Caco-2 (cell line): Measurements from ENCODE around the gene SLC35F2. TPM values are rescaled to one million over a fixed set of nuclear protein-coding genes. Genes with fewer than 3 reads are reported as not detected.

Source experiments
- BruUV-seq: library from RNA; stranded (reverse); fragments of 400-500 nt; replicated peaks from 2 replicates; lab custom pipeline; 2021; lab: Mats Ljungman, UMichigan
- CTCF ChIA-PET: fragments of 300-600 bp; sonication (Branson Sonifier 250); formaldehyde crosslinking; loops from one replicate; lab custom pipeline; 2022; ENCODE audit warnings: antibody characterized with exemption; lab: Charles Lee
- POLR2A ChIA-PET: fragments of 300-600 bp; sonication (Branson Sonifier 250); formaldehyde crosslinking; loops from one replicate; lab custom pipeline; 2022; ENCODE audit warnings: antibody characterized with exemption; lab: Charles Lee
- DNase-seq, 2 experiments: peaks; one replicate each; pipeline versions ENCODE4 v3.0.0 to v3.0.0-alpha.2; 2020 to 2022
- H3K27me3 ChIP-seq: replicated peaks from 2 replicates; pipeline ENCODE4 v1.6.0; 2011; ENCODE audit warnings: low read length; ENCODE audit not compliant: control insufficient read depth, insufficient read depth
- H3K36me3 ChIP-seq: 2 replicates; pipeline ENCODE4 v1.5.1; 2011; ENCODE audit warnings: low read length; ENCODE audit not compliant: control insufficient read depth, insufficient read depth
- H3K4me1 ChIP-seq: fragments of 250-450 bp; sonication (Bioruptor Pico); 2 replicates; pipeline ENCODE4 v1.5.1; 2020; ENCODE audit warnings: mild to moderate bottlenecking
- H3K4me3 ChIP-seq: 2 replicates; pipeline ENCODE4 v1.5.1; 2011; ENCODE audit warnings: low read depth, mild to moderate bottlenecking, control low read depth, low read length
- H3K9me3 ChIP-seq: fragments of 250-450 bp; sonication (Bioruptor Pico); 2 replicates; pipeline ENCODE4 v1.5.1; 2020; ENCODE audit warnings: mild to moderate bottlenecking, moderate library complexity
- H3K27ac Mint-ChIP-seq: one replicate; pipeline ENCODE4 v1.8.0; 2022; ENCODE audit warnings: mixed read lengths; ENCODE audit not compliant: unreplicated experiment
- H3K27me3 Mint-ChIP-seq: one replicate; pipeline ENCODE4 v1.8.0; 2022; ENCODE audit warnings: mixed read lengths; ENCODE audit not compliant: insufficient read depth, unreplicated experiment
- H3K36me3 Mint-ChIP-seq: one replicate; pipeline ENCODE4 v1.8.0; 2022; ENCODE audit warnings: mild to moderate bottlenecking, mixed read lengths; ENCODE audit not compliant: insufficient read depth, unreplicated experiment
- H3K4me1 Mint-ChIP-seq: one replicate; pipeline ENCODE4 v1.8.0; 2022; ENCODE audit warnings: low read depth, mixed read lengths; ENCODE audit not compliant: unreplicated experiment
- H3K4me3 Mint-ChIP-seq: one replicate; pipeline ENCODE4 v1.8.0; 2022; ENCODE audit warnings: mild to moderate bottlenecking, moderate library complexity, mixed read lengths; ENCODE audit not compliant: unreplicated experiment
- H3K9me3 Mint-ChIP-seq: one replicate; pipeline ENCODE4 v1.8.0; 2022; ENCODE audit warnings: mixed read lengths; ENCODE audit not compliant: unreplicated experiment
- CTCF ChIP-seq, 2 experiments: fragments of 200-600 bp in 1 of 2; IDR thresholded peaks; 1 replicate in 1 of 2; 2 replicates in 1 of 2; pipeline versions ENCODE4 v1.5.1 to v1.8.0; 2011 to 2022; ENCODE audit warnings: antibody characterized with exemption in 1 of 2, control low read depth in 1 of 2, inconsistent platforms in 1 of 2, low read depth in 1 of 2, low read length in 1 of 2, mild to moderate bottlenecking in 1 of 2, moderate library complexity in 1 of 2; ENCODE audit not compliant: insufficient read depth in 1 of 2, severe bottlenecking in 1 of 2, unreplicated experiment in 1 of 2
- intact Hi-C: fragments of 100-400 bp; cut with micrococcal nuclease; formaldehyde crosslinking; loops from one replicate; pipeline ENCODE4 v1.10.0; 2022; ENCODE audit not compliant: unreplicated experiment
- total RNA-seq: library from RNA; stranded (reverse); gene quantifications from 2 replicates; pipeline ENCODE4 v1.2.3, GENCODE V29; 2022

The SLC35F2 gene
- total RNA-seq, 1 experiment from 2014 or later: 44.9 TPM

- peaks cover 25% of the 10 kb centered on the region for H3K36me3 Mint-ChIP-seq
- Histone ChIP-seq H3K4me3 (no peak overlapping the region), H3K9me3 (no peaks in the 10 kb centered on the region), H3K36me3 (no peaks in the 10 kb centered on the region), H3K27me3 (no peaks in the 10 kb centered on the region), H3K4me1 (peaks cover 12% of the 10 kb centered on the region)
- no peak overlapping the region for H3K4me3 Mint-ChIP-seq
- ChIA-PET POLR2A (no interaction called here), CTCF (no interaction called here)
- TF ChIP-seq CTCF (IDR thresholded peaks at IDR 0.05; ENCODE audit: insufficient read depth in 1 of 2, low read depth in 1 of 2, low read length in 1 of 2, severe bottlenecking in 1 of 2, unreplicated experiment in 1 of 2): no peak
- H3K4me1 Mint-ChIP-seq: no peaks in the 10 kb centered on the region
- BruUV-seq: no TSS peak
- DNase-seq: no peak
- no peaks in the 10 kb centered on the region for H3K9me3 Mint-ChIP-seq
- intact Hi-C loops: no loop called here
- H3K27ac Mint-ChIP-seq: no peak overlapping the region
- H3K27me3 Mint-ChIP-seq: no peaks in the 10 kb centered on the region
Measured at GRCh38 chr11:107808521-107808920, 50.1 kb downstream of the SLC35F2 start.

- Mint-ChIP-seq H3K4me3 (no peak overlapping the region), H3K9me3 (no peaks in the 10 kb centered on the region), H3K27me3 (no peaks in the 10 kb centered on the region), H3K27ac (no peak overlapping the region), H3K4me1 (no peaks in the 10 kb centered on the region), H3K36me3 (peaks cover 48% of the 10 kb centered on the region)
- intact Hi-C loops: no loop called here
- H3K9me3 ChIP-seq: no peaks in the 10 kb centered on the region
- no peak overlapping the region for H3K4me3 ChIP-seq
- no peak for DNase-seq
- TF ChIP-seq CTCF (IDR thresholded peaks at IDR 0.05; ENCODE audit: insufficient read depth in 1 of 2, low read depth in 1 of 2, low read length in 1 of 2, severe bottlenecking in 1 of 2, unreplicated experiment in 1 of 2): no peak
- no peaks in the 10 kb centered on the region for H3K36me3 ChIP-seq
- POLR2A ChIA-PET: no interaction called here
- BruUV-seq: no TSS peak
- H3K27me3 ChIP-seq: no peaks in the 10 kb centered on the region
- CTCF ChIA-PET: no interaction called here
- H3K4me1 ChIP-seq: peaks cover 8% of the 10 kb centered on the region
Measured at GRCh38 chr11:107804971-107805370, 53.6 kb downstream of the SLC35F2 start.

- Mint-ChIP-seq H3K27ac (no peak overlapping the region), H3K36me3 (peaks cover 42% of the 10 kb centered on the region), H3K9me3 (no peaks in the 10 kb centered on the region), H3K27me3 (no peaks in the 10 kb centered on the region), H3K4me3 (no peak overlapping the region), H3K4me1 (no peaks in the 10 kb centered on the region)
- H3K36me3 ChIP-seq: no peaks in the 10 kb centered on the region
- BruUV-seq: no TSS peak
- POLR2A ChIA-PET: no interaction called here
- intact Hi-C loops: no loop called here
- DNase-seq: no peak
- CTCF ChIA-PET: no interaction called here
- H3K4me1 ChIP-seq: peaks cover 8% of the 10 kb centered on the region
- H3K4me3 ChIP-seq: no peak overlapping the region
- no peaks in the 10 kb centered on the region for H3K27me3 ChIP-seq
- no peak for TF ChIP-seq CTCF (IDR thresholded peaks at IDR 0.05; ENCODE audit: insufficient read depth in 1 of 2, low read depth in 1 of 2, low read length in 1 of 2, severe bottlenecking in 1 of 2, unreplicated experiment in 1 of 2)
- no peaks in the 10 kb centered on the region for H3K9me3 ChIP-seq
Measured at GRCh38 chr11:107804211-107804610, 54.4 kb downstream of the SLC35F2 start.
